DND-41 (cell line): ENCODE results near the gene PLPP1.
"Not testable (repeated sequence)": the region's sequence is repeated elsewhere in the genome, so short reads cannot be mapped to it uniquely, and the experiment has no call there.

Source experiments
- ATAC-seq: fragments of 200-7000 bp; cut with Tn5 transposase; 3 replicates; pipeline ENCODE4 v1.9.1; 2021; ENCODE audit warnings: low read depth; ENCODE audit not compliant: insufficient read depth
- DNase-seq: peaks from one replicate; pipeline ENCODE4 v3.0.0-alpha.2; 2020
- H2AFZ ChIP-seq: 2 replicates; pipeline ENCODE4 v1.6.0; 2012; ENCODE audit warnings: low read depth, low read length
- H3K27ac ChIP-seq: 2 replicates; pipeline ENCODE4 v1.5.1; 2012; ENCODE audit warnings: low read length, inconsistent platforms
- H3K27me3 ChIP-seq: fragments of 200-600 bp; sonication (generic); 2 replicates; pipeline ENCODE4 v1.6.0; 2012; ENCODE audit warnings: low read length, mild to moderate bottlenecking, inconsistent platforms; ENCODE audit not compliant: insufficient read depth, poor library complexity
- H3K36me3 ChIP-seq: 2 replicates; pipeline ENCODE4 v1.5.1; 2012; ENCODE audit warnings: low read length, inconsistent platforms; ENCODE audit not compliant: insufficient read depth
- H3K4me1 ChIP-seq: 2 replicates; pipeline ENCODE4 v1.5.1; 2012; ENCODE audit warnings: mild to moderate bottlenecking, low read length; ENCODE audit not compliant: insufficient read depth
- H3K4me2 ChIP-seq: 2 replicates; pipeline ENCODE4 v1.6.0; 2012; ENCODE audit warnings: mild to moderate bottlenecking, moderate library complexity, low read length, inconsistent platforms; ENCODE audit not compliant: insufficient read depth
- H3K4me3 ChIP-seq, 2 experiments: fragments of 200-600 bp in 1 of 2; shearing (Covaris generic) in 1 of 2; 2 replicates each; pipeline ENCODE4 v1.5.1; 2012 to 2016; ENCODE audit warnings: inconsistent platforms in 2 of 2, low read length in 2 of 2, mild to moderate bottlenecking in 2 of 2, low read depth in 1 of 2, moderate library complexity in 1 of 2
- H3K79me2 ChIP-seq: 2 replicates; pipeline ENCODE4 v1.6.0; 2012; ENCODE audit warnings: low read length, inconsistent platforms; ENCODE audit not compliant: insufficient read depth
- H3K9ac ChIP-seq: 2 replicates; pipeline ENCODE4 v1.6.0; 2012; ENCODE audit warnings: low read depth, mild to moderate bottlenecking, inconsistent platforms, low read length, moderate library complexity
- H3K9me3 ChIP-seq: 2 replicates; pipeline ENCODE4 v1.5.1; 2012; ENCODE audit warnings: low read length, moderate library complexity, mild to moderate bottlenecking, inconsistent platforms; ENCODE audit not compliant: insufficient read depth, severe bottlenecking
- H4K20me1 ChIP-seq: 2 replicates; pipeline ENCODE4 v1.6.0; 2012; ENCODE audit warnings: low read length; ENCODE audit not compliant: insufficient read depth
- EZH2 ChIP-seq: IDR thresholded peaks from 3 replicates; pipeline ENCODE4 v1.6.1; 2012; ENCODE audit warnings: borderline replicate concordance, low read depth, mild to moderate bottlenecking, moderate library complexity, low read length, inconsistent platforms; ENCODE audit not compliant: severe bottlenecking
- TF ChIP-seq, protein P1 (sequence below): IDR thresholded peaks from 2 replicates; pipeline ENCODE4 v1.5.1; 2012; ENCODE audit warnings: borderline replicate concordance, low read length, moderate library complexity, mild to moderate bottlenecking; ENCODE audit not compliant: poor library complexity, severe bottlenecking; ENCODE audit errors: extremely low read depth

PLPP1 gene

DNA sequence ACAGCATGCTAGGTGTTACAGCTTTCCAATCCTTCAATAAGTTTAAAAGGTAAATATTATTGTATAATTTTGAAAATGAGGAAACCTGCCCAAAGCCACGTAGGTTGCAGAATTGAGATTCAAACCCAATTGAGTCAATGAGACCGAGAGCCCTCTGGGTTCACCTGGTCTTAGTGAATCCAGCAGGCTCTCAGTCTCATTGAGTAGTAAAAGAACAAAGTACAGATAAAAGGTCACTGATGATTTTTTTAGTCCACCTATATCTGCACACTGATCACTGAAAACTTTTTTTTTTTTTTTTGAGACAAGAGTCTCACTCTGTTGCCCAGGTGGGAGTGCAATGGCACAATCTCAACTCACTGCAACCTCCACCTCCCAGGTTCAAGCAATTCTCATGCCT, 27.2 kb downstream of the PLPP1 start:
- Histone ChIP-seq H3K9me3 (no peaks in the 10 kb centered on the region), H4K20me1 (peaks cover 4% of the 10 kb centered on the region; the same call in 1 of the 2 replicates), H2AFZ (no peak overlapping the region), H3K79me2 (peaks cover 58% of the 10 kb centered on the region), H3K36me3 (no peaks in the 10 kb centered on the region), H3K4me1 (no peaks in the 10 kb centered on the region), H3K27ac (no peak overlapping the region), H3K4me3 (no peak overlapping the region), H3K9ac (no peak overlapping the region), H3K27me3 (no peaks in the 10 kb centered on the region), H3K4me2 (no peak overlapping the region)
- ATAC-seq = no peak
- TF ChIP-seq EZH2 = no peak
- TF ChIP-seq, protein P1, sequence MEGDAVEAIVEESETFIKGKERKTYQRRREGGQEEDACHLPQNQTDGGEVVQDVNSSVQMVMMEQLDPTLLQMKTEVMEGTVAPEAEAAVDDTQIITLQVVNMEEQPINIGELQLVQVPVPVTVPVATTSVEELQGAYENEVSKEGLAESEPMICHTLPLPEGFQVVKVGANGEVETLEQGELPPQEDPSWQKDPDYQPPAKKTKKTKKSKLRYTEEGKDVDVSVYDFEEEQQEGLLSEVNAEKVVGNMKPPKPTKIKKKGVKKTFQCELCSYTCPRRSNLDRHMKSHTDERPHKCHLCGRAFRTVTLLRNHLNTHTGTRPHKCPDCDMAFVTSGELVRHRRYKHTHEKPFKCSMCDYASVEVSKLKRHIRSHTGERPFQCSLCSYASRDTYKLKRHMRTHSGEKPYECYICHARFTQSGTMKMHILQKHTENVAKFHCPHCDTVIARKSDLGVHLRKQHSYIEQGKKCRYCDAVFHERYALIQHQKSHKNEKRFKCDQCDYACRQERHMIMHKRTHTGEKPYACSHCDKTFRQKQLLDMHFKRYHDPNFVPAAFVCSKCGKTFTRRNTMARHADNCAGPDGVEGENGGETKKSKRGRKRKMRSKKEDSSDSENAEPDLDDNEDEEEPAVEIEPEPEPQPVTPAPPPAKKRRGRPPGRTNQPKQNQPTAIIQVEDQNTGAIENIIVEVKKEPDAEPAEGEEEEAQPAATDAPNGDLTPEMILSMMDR = no peak
- DNase-seq = no peak

DNA sequence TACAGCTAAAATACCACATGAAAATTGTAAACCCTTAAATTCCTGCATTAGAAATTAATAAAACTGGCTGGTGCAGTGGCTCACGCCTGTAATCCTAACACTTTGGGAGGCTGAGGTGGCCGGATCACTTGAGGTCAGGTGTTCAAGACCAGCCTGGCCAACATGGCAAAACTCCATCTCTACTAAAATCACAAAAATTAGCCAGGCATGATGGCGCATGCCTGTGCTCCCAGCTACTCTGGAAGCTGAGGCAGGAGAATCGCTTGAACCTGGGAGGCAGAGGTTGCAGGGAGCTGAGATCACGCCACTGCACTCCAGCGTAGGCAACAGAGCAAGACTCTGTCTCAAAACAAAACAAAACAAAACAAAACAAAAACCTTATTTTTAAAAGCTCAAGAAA, 29.1 kb downstream of the PLPP1 start:
- DNase-seq, H3K9me3 ChIP-seq, H3K27me3 ChIP-seq, ATAC-seq, H4K20me1 ChIP-seq, H3K4me2 ChIP-seq, H3K27ac ChIP-seq, H3K9ac ChIP-seq, H3K4me3 ChIP-seq, H3K36me3 ChIP-seq, H2AFZ ChIP-seq, H3K4me1 ChIP-seq: not testable (repeated sequence)
- peaks cover 50% of the 10 kb centered on the region for H3K79me2 ChIP-seq

DNA sequence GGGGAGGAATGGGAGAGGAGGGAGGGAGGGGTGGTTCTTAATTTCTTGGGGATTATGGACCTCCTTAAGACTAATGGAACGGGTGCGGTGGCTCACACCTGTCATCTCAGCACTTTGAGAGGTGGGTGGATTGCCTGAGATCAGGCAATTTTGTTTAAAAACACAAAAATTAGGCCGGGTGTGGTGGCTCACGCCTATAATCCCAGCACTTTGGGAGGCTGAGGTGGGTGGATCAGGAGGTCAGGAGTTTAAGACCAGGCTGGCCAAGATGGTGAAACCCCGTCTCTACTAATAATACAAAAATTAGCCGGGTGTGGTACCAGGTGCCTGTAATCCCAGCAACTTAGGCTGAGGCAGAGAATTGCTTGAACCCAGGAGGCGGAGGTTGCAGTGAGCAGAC, 30.8 kb downstream of the PLPP1 start:
- H3K27ac ChIP-seq, H3K4me1 ChIP-seq, H3K4me3 ChIP-seq, H3K27me3 ChIP-seq, H2AFZ ChIP-seq, H4K20me1 ChIP-seq, H3K4me2 ChIP-seq, DNase-seq, H3K36me3 ChIP-seq, H3K9me3 ChIP-seq, ATAC-seq, H3K9ac ChIP-seq: not testable (repeated sequence)
- H3K79me2 ChIP-seq = peaks cover 50% of the 10 kb centered on the region

DNA sequence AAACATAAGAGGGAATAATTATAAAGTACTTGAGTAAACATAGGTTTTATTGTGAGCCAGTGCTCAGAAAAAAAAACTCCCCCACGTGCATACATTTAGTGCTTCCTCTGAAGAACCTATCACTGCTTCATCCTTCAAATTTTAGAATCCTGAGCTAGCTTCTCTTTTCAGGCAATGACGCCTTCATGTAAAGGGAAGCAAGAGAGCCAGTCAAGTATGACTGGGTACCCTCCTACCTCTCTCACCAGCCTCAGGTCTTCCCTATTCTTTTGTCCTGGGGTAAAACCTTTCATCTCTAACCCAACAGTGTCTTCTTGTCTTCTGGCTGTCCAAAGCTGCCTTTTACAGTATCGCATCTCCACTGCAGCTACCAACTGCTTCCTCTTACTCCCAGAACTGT, 32.0 kb downstream of the PLPP1 start:
- Histone ChIP-seq H3K79me2 (peaks cover 49% of the 10 kb centered on the region), H4K20me1 (peaks cover 4% of the 10 kb centered on the region; the same call in 1 of the 2 replicates), H3K4me1 (no peaks in the 10 kb centered on the region), H3K9me3 (no peaks in the 10 kb centered on the region), H3K27ac (peak overlapping the region; percentile 29; the same call in 1 of the 2 replicates), H2AFZ (no peak overlapping the region), H3K27me3 (no peaks in the 10 kb centered on the region), H3K4me2 (no peak overlapping the region), H3K36me3 (no peaks in the 10 kb centered on the region), H3K4me3 (no peak overlapping the region), H3K9ac (no peak overlapping the region)
- TF ChIP-seq, protein P1 = no peak
- TF ChIP-seq EZH2 = no peak
- DNase-seq = no peak
- ATAC-seq = no peak

DNA sequence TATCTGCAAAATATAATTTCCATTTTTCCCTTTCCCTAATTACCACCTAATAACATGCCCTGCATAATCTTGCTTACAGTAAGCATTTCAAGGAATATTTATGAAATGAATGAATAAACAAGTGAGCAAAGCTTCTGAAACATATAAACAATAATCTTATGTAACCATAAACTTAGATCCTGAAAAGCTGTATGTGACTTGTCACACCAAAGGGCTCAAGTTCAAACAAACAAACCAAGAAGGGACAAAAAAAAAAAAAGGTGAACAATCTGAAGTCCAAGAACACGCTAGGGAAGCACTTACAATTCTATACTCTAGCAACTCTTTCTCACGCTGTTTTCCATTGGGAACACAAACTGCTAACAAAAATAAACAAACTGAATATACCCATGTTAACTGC, 36.3 kb downstream of the PLPP1 start:
- Histone ChIP-seq H2AFZ (no peak overlapping the region), H3K27me3 (no peaks in the 10 kb centered on the region), H3K4me1 (no peaks in the 10 kb centered on the region), H3K9me3 (no peaks in the 10 kb centered on the region), H3K4me2 (no peak overlapping the region), H3K36me3 (no peaks in the 10 kb centered on the region), H3K4me3 (no peak overlapping the region), H3K9ac (no peak overlapping the region), H3K27ac (no peak overlapping the region), H4K20me1 (peaks cover 5% of the 10 kb centered on the region; the same call in 1 of the 2 replicates), H3K79me2 (peaks cover 57% of the 10 kb centered on the region)
- TF ChIP-seq, protein P1 = no peak
- TF ChIP-seq EZH2 = no peak
- ATAC-seq (no peak), DNase-seq (no peak)
